CD4-positive, alpha-beta T cell (primary cell): ENCODE measurements around the gene SAXO1. TPM values are rescaled to one million over a fixed set of nuclear protein-coding genes. Genes with fewer than 3 reads are reported as not detected.

Experiments used
- ATAC-seq: fragments of 200-7000 bp; cut with Tn5 transposase; one replicate; pipeline ENCODE4 v1.10.0; 2022; ENCODE audit warnings: mild to moderate bottlenecking; ENCODE audit not compliant: poor library complexity
- CTCF ChIA-PET: fragments of 350-600 bp; sonication (Branson Sonifier 250); formaldehyde crosslinking; loops from one replicate; lab custom pipeline; 2021; ENCODE audit warnings: antibody characterized with exemption, inconsistent platforms; lab: Charles Lee
- POLR2A ChIA-PET: fragments of 350-600 bp; sonication (Branson Sonifier 250); formaldehyde crosslinking; loops from one replicate; lab custom pipeline; 2021; ENCODE audit warnings: antibody characterized with exemption, inconsistent platforms; lab: Charles Lee
- DNase-seq, 14 experiments: peaks; one replicate each; pipeline ENCODE4 v3.0.0-alpha.2; 2013 to 2020; ENCODE audit warnings: mixed read lengths in 2 of 14
- H3K27ac ChIP-seq, 2 donors: one replicate each; pipeline versions ENCODE4 v1.5.1 to v1.7.0; 2013; ENCODE audit warnings: low read length in 2 of 2, low read depth in 1 of 2, mild to moderate bottlenecking in 1 of 2
- H3K27me3 ChIP-seq, 2 experiments: 1 replicate in 1 of 2; 2 replicates in 1 of 2; pipeline versions ENCODE4 v1.6.1 to v1.7.0; 2013; ENCODE audit warnings: low read length in 2 of 2, control low read depth in 1 of 2, mild to moderate bottlenecking in 1 of 2, moderate library complexity in 1 of 2; ENCODE audit not compliant: insufficient read depth in 2 of 2, control insufficient read depth in 1 of 2
- H3K36me3 ChIP-seq: one replicate; pipeline ENCODE4 v1.6.1; 2013; ENCODE audit warnings: low read length, control low read depth; ENCODE audit not compliant: insufficient read depth
- H3K4me1 ChIP-seq: one replicate; pipeline ENCODE4 v1.6.1; 2013; ENCODE audit warnings: low read length, control low read depth; ENCODE audit not compliant: insufficient read depth
- H3K4me3 ChIP-seq: one replicate; pipeline ENCODE4 v1.5.1; 2013; ENCODE audit warnings: mild to moderate bottlenecking, low read length, moderate library complexity
- H3K9me3 ChIP-seq, 2 experiments: 1 replicate in 1 of 2; 2 replicates in 1 of 2; pipeline versions ENCODE4 v1.6.1 to v1.7.0; 2013; ENCODE audit warnings: low read length in 2 of 2, mild to moderate bottlenecking in 2 of 2, control low read depth in 1 of 2, moderate library complexity in 1 of 2; ENCODE audit not compliant: control insufficient read depth in 1 of 2, insufficient read depth in 1 of 2
- H3K27ac Mint-ChIP-seq: one replicate; pipeline ENCODE4 v1.8.0; 2020; ENCODE audit warnings: mixed read lengths
- H3K27me3 Mint-ChIP-seq: one replicate; pipeline ENCODE4 v1.8.0; 2021; ENCODE audit warnings: mixed read lengths
- H3K36me3 Mint-ChIP-seq: one replicate; pipeline ENCODE4 v1.8.0; 2021; ENCODE audit warnings: low read depth, mixed read lengths
- H3K4me1 Mint-ChIP-seq: one replicate; pipeline ENCODE4 v1.8.0; 2021; ENCODE audit warnings: low read depth, mixed read lengths
- H3K4me3 Mint-ChIP-seq: one replicate; pipeline ENCODE4 v1.8.0; 2020; ENCODE audit warnings: mild to moderate bottlenecking, mixed read lengths
- H3K9me3 Mint-ChIP-seq: one replicate; pipeline ENCODE4 v1.8.0; 2020; ENCODE audit warnings: mixed read lengths
- intact Hi-C, 2 experiments: fragments of 100-400 bp; cut with DNase I in 1 of 2; cut with micrococcal nuclease in 1 of 2; formaldehyde crosslinking; loops; one replicate each; pipeline versions ENCODE4 v1.15.1 to v1.9.0; 2023 to 2025; cut with DNase I, micrococcal nuclease
- total RNA-seq, 174 experiments: library from RNA in 2 of 174; stranded (reverse) in 2 of 174; gene quantifications; one replicate each; pipeline ENCODE4 v1.2.3 and lab custom pipeline; 2021 to 2026
- TF ChIP-seq, protein P1 (sequence below): fragments of 200-600 bp; IDR thresholded peaks from one replicate; pipeline ENCODE4 v1.8.0; 2022; ENCODE audit warnings: antibody characterized with exemption, mild to moderate bottlenecking

SAXO1 gene
- total RNA-seq, 2 experiments from 2014 or later, result 0.19 to 0.34 TPM

DNA sequence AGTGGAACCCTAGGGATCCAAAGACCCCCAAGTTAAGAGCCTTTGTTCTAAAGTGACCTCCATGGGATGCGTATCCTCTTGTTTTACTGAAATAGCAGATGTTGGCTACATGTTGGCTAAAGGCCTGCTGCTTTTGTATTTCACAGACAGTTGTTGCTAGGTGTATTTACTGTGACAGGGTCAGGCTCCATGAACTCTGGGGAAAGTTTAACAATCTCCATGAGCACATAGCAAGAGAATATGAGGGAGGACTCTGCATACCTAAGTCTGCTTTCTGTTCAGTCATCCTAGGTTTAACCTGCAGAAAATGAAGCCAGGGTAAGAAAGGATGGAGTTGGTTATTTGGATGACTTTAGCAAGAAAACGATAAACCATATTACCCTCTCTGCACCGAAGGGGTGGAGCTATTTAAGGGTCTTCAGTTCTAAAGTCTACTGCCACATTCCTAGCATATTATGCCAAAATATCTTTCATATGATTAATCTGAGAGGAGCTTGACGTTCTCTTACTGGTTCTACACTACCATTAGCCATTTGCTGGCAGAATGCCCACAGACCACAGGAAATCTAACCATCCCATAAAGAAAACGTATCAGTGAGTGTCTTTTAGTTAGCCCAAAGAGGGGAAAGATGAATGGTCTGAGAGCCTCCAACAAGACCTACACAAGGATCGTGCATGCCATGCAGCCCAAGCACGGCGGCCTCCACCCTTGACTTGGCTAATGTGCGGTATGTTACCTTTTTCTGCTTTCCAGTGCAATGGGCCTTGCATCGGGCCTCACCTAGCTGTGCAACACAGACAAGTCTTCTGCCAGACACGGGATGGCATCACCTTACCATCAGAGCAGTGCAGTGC lies 127.8 kb downstream of the SAXO1 start:
- H3K36me3 ChIP-seq, result no peaks in the 10 kb centered on the region
- intact Hi-C loops, result no loop called here
- Mint-ChIP-seq H3K4me1 (no peaks in the 10 kb centered on the region), H3K27me3 (peaks cover 9% of the 10 kb centered on the region), H3K9me3 (peaks cover 7% of the 10 kb centered on the region), H3K4me3 (no peak overlapping the region), H3K36me3 (no peaks in the 10 kb centered on the region), H3K27ac (no peak overlapping the region)
- TF ChIP-seq, protein P1, sequence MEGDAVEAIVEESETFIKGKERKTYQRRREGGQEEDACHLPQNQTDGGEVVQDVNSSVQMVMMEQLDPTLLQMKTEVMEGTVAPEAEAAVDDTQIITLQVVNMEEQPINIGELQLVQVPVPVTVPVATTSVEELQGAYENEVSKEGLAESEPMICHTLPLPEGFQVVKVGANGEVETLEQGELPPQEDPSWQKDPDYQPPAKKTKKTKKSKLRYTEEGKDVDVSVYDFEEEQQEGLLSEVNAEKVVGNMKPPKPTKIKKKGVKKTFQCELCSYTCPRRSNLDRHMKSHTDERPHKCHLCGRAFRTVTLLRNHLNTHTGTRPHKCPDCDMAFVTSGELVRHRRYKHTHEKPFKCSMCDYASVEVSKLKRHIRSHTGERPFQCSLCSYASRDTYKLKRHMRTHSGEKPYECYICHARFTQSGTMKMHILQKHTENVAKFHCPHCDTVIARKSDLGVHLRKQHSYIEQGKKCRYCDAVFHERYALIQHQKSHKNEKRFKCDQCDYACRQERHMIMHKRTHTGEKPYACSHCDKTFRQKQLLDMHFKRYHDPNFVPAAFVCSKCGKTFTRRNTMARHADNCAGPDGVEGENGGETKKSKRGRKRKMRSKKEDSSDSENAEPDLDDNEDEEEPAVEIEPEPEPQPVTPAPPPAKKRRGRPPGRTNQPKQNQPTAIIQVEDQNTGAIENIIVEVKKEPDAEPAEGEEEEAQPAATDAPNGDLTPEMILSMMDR, result no peak
- peaks cover 10 to 12% of the 10 kb centered on the region in 2 experiments for H3K9me3 ChIP-seq
- no peaks in the 10 kb centered on the region for H3K4me1 ChIP-seq
- DNase-seq (no peak), ATAC-seq (no peak)
- no peaks in the 10 kb centered on the region for H3K27me3 ChIP-seq
- no peak overlapping the region for H3K4me3 ChIP-seq
- no peak overlapping the region for H3K27ac ChIP-seq
- CTCF ChIA-PET, result no interaction called here
- POLR2A ChIA-PET, result no interaction called here

DNA sequence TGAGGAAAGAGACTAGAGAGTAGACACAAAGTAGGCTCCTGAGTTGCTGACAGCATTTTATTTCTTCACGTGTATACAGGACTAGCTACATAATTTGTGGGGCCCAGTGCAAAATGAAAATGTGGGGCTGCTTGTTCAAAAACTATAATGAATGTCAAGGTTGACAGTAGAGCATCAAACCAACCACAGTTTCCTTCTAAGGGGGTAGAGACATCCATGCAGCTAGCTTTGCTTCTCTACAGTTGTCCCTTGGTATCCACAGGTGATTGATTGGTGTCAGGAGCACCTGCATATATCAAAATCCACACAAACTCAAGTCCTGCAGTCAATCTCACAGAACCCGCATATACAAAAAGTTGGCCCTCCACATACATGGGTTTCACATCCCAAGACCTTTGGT lies 129.6 kb downstream of the SAXO1 start:
- Histone ChIP-seq H3K27ac (no peak overlapping the region), H3K9me3 (peaks cover 10 to 12% of the 10 kb centered on the region in 2 experiments), H3K27me3 (no peaks in the 10 kb centered on the region), H3K4me3 (no peak overlapping the region), H3K36me3 (no peaks in the 10 kb centered on the region), H3K4me1 (no peaks in the 10 kb centered on the region)
- no peak overlapping the region for H3K4me3 Mint-ChIP-seq
- TF ChIP-seq, protein P1, result no peak
- H3K9me3 Mint-ChIP-seq, result peaks cover 7% of the 10 kb centered on the region
- DNase-seq (no peak), ATAC-seq (no peak)
- H3K27me3 Mint-ChIP-seq, result peaks cover 4% of the 10 kb centered on the region
- ChIA-PET POLR2A (no interaction called here), CTCF (no interaction called here)
- H3K27ac Mint-ChIP-seq, result no peak overlapping the region
- intact Hi-C loops, result no loop called here
- H3K36me3 Mint-ChIP-seq, result no peaks in the 10 kb centered on the region
- H3K4me1 Mint-ChIP-seq, result no peaks in the 10 kb centered on the region

DNA sequence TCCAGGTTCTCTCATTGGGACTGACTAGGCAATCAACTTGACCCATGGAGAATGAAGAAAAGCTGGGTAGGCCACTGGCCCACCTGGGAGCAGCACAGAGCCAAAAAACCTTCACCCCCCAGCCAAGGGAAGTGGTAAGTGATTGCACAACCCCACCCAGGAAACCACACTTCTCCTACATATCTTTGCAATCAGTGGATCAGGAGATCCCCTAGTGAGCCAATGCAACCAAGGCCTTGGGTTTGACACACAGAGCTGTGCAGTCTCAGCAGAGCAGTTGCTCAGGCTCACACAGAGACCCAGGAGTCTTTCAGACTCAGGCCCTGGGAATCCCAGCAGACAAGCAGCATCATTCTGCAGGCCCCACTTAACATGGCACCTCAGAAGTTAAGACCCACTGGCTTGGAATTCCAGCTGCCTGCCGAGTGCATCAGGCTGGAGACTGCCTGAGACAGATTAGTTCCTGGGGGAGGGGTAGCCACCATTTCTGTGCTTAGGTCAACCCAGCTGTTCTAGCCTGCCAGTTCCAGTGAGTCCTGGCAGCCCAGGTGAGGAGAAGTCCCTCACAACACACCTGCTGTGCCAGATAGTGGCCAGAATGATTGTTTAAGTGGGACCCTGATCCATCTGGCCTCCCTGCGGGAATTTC lies 136.4 kb downstream of the SAXO1 start:
- Histone ChIP-seq H3K9me3 (peaks cover 12 to 27% of the 10 kb centered on the region in 2 experiments), H3K4me3 (no peak overlapping the region), H3K27ac (no peak overlapping the region), H3K4me1 (peaks cover 10% of the 10 kb centered on the region), H3K27me3 (no peaks in the 10 kb centered on the region), H3K36me3 (no peaks in the 10 kb centered on the region)
- CTCF ChIA-PET, result no interaction called here
- Mint-ChIP-seq H3K27ac (no peak overlapping the region), H3K27me3 (peaks cover 7% of the 10 kb centered on the region), H3K9me3 (peaks cover 17% of the 10 kb centered on the region), H3K36me3 (no peaks in the 10 kb centered on the region), H3K4me1 (no peaks in the 10 kb centered on the region), H3K4me3 (no peak overlapping the region)
- intact Hi-C loops, result loop anchor here in 1 of 2 experiments (10.0 kb wide), 1 partner anchor 58 kb away; no protein-coding TSS in a partner anchor
- TF ChIP-seq, protein P1, result no peak
- ATAC-seq (no peak), DNase-seq (peak in 1 of 14 experiments; percentile 0)
- POLR2A ChIA-PET, result no interaction called here
